Measurements from ENCODE around the gene CHST8. TPM values are rescaled to one million over a fixed set of nuclear protein-coding genes. Genes with fewer than 3 reads are reported as not detected.

The CHST8 gene
- total RNA-seq, 1 donor from 2014 or later = 14.0 TPM

- no peak for DNase-seq
Observed at GRCh38 chr19:33673996-33674625, 52.4 kb downstream of the CHST8 start.

GRCh38 chr19:33674626-33675367 lies 53.0 kb downstream of the CHST8 start:
- DNase-seq = no peak

DNA sequence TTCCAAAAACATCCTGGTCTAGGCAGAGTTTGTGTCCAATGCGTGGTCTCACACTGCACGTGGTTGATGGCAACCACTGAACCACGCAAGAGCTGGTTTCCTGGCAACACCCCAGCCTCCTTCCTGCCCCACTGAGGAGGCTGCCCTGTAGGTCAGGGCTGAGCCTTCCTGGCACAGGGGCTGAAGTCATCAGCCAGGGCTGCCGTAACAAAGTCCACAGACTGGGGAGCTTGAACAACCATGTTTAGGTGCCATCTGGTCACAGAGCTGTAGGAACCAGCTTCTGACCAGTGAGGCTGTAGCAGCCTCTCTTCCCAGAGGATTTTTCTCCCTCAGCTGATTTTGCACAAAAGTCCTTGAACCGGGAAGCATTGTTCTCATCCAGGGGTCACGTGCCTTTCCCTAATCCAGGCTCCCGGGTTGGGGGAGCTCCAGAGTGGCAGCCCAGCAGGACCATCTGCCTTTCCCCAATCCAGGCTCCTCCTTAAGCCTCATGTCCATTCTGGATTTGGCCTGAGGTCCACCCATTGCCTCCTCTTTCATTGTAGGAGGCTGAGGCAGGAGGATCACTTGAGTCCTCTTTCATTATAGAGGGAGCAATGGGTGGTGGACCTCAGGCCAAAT lies 53.9 kb downstream of the CHST8 start:
- DNase-seq = no peak

GRCh38 chr19:33676999-33677665 lies 55.4 kb downstream of the CHST8 start:
- no peak for DNase-seq

DNA sequence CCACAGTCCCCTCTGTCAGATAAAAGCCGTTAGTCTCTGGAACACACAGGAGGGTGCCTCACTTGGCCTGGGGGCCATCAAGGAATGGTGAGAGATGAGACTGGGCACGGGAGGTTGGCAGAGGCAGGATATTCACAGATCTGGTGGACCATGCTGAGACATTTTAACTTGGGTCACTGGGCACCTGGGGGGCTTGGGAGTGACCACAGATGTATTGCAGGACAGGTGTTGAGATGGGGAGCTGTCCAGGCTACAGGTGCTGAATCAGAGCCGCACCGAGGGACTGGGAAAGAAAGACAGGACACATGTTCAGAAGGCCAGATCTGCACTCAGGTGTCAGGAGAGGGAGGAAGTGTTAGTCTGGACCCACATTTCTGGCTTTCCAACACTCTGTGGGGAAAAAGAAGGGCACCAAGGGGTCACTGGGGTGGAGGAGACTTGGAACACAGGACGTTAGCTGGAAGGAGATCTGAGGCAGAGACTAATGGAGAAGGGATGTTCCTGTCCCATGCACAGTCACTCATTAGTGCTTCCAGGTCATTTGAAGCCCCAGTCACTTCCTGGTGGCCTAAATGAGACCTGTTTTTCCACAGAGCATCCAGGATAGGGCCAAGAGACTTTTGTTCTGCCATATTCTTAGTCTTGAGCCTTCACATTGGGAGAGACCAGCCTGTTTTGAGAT lies 56.1 kb downstream of the CHST8 start:
- no peak for DNase-seq

DNA sequence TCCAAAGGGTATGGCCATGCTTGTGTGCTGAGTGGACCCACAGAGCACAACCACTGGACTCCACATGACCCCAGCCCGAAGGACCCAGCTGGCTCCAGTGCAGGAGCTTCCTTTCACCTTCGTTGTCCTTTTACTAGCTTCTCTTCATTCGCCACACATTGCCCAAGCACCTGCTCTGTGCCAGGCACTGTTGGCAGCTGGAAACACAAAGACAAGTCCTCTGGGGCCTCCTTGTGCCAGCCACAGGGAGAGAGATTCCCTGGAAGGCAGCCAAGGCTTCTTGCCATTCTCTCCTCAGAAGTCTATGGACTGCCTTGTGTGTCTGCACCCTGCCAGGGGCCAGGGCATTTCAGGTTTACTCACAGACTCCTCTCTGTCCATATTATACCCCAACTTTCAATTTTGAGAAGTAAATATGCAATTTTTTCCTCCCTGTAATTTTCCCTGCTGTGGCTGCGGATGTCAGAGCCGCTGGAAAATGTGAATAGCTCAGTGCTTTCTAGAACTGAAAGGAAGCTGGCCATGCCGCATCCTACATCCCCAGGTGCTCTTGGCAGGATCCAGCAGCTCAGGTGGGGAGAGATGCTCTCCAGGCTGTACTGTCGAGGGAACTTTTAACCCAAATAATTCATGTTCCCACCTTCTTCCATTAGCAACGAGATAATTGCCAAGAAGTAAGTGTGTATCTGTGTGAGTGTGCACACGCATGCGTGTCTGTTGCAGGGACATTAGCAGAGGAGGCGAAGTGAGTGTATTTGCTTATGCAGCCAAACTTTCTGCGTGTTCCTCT lies 57.2 kb downstream of the CHST8 start:
- peak; percentile 18 for DNase-seq

GRCh38 chr19:33679696-33680095 lies 57.9 kb downstream of the CHST8 start:
- DNase-seq = no peak

DNA sequence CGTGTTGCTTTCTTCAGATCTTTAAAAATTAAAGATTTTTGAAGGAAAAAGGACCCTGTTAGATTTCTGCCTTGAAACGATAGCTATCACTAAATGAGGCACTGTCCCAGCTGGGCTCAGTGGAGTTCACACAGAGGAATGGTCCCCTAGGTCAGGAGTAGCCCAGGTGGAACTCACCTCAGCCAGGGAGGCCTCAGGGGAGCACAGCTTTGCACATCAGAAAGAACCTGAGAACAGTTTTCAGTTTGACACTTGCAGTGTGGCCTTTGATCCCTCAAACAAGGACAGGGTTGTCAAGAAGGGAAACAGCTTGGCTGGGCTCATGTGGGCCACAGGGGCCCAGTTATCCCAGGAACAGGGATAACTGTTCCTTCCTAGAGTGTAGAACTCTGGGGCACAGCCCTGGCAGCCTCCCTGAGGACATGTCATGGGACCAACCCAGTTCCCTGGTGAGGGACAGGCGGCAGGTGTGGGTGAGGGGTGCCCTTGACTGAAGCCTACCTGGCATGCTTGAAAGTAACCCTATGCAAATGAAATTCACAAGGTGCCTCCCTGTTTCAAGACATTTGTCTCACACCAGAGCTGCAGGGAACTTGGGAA lies 59.4 kb downstream of the CHST8 start:
- no peak for DNase-seq

- no peak for DNase-seq
Observed at GRCh38 chr19:33683881-33684537, 62.3 kb downstream of the CHST8 start.

- no peak for DNase-seq
Observed at GRCh38 chr19:33684538-33685232, 62.9 kb downstream of the CHST8 start.

GRCh38 chr19:33685541-33685940 lies 63.8 kb downstream of the CHST8 start:
- no peak for DNase-seq

DNA sequence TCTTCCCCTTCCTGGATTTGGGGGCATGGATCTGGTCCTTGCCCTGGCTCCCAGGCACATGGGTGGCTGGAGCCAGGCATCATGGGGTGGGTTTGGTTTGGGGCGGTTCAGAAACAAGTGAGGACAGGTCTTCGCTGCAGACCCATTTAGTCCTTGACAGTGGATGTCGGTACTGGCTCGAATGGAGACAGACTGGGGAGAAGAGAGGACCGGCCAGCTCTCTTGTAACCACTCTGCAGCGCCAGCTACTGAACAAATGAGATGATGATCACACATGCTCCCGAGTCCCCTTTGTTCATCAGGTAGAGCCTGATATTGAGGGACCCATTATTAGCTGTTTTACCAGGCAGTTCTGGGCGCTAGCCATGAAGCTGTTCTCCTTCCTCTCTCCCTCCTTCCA lies 64.5 kb downstream of the CHST8 start:
- DNase-seq = no peak

- DNase-seq = no peak
Observed at GRCh38 chr19:33686687-33687480, 65.1 kb downstream of the CHST8 start.

- no peak for DNase-seq
Observed at GRCh38 chr19:33687481-33688170, 65.9 kb downstream of the CHST8 start.

GRCh38 chr19:33688171-33688992 lies 66.6 kb downstream of the CHST8 start:
- DNase-seq = no peak

- no peak for DNase-seq
Observed at GRCh38 chr19:33689138-33689746, 67.5 kb downstream of the CHST8 start.

GRCh38 chr19:33689868-33690267 lies 68.1 kb downstream of the CHST8 start:
- DNase-seq = no peak
